Left forelimb (tissue), 1 donor: Measurements from ENCODE around the gene AIPL1.
"Not testable (repeated sequence)": the region's sequence is repeated elsewhere in the genome, so short reads cannot be mapped to it uniquely, and the experiment has no call there.

ENCODE experiments used
- DNase-seq: peaks from one replicate; pipeline ENCODE4 v3.0.0-alpha.2; 2018; ENCODE audit warnings: low spot score

AIPL1 gene

GRCh38 chr17:6435051-6435450 lies at the start of gene AIPL1:
Gene AIPL1 (minus strand): TSS chr17:6435121. CDS start chr17:6435104, 17 bp downstream.
- no peak for DNase-seq

GRCh38 chr17:6483507-6483906 lies 48.6 kb upstream of the AIPL1 start:
- no peak for DNase-seq

- DNase-seq, result not testable (repeated sequence)
Observed at GRCh38 chr17:6482796-6483195, 47.9 kb upstream of the AIPL1 start.

- DNase-seq, result no peak
Observed at GRCh38 chr17:6482105-6482455, 47.2 kb upstream of the AIPL1 start.

DNA sequence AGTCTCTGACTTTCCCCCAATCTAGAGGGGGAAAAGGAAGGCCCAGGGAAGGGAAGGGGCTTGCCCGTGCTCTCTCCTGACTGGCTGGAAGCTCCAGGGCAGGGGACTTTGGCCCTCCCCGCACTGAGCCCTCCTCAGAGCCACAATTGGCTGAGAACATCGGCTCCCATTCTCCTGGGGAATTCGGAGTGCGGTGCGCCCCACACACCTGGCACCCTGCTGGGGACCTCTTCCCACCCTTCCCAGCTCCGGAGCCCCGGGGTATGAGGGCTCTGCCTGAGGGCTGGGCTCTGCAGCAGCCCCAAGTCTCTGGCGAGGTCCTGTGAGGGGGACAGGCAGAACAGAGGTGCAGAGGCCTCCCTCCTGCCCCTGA lies 45.4 kb upstream of the AIPL1 start:
- no peak for DNase-seq

DNA sequence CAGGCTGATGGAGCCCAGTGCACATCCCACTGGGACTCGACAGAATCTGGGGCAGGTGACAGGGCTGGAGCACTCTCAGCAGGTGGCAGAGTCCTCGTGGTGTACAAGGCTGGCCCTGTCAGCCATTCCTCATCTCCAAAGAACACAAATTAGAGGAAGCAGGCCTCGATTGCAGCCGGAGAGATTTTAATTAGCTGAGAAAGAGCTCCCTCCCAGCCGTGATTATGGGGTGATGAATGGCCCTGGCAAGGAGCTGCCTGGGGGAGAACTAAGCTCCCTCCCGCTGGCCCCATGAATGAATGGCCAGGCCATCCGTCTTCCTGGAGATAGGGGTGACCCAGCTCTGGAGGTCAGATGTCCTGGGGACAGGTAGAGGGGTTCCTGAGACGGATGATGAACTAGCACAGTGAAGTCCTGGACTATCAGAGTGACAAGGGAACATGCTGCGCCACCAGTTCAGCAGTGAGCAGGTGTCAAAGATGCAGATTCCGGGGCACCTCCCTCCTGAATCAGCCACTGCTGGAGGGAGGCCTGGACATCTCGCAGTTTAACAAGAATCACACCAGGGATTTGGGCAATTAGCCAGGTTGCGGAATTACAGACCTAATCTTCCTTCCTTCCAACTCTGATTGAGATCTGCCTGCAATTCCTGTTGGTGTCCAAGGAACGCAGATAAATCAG lies 44.8 kb upstream of the AIPL1 start:
- no peak for DNase-seq

GRCh38 chr17:6478486-6478885 lies 43.6 kb upstream of the AIPL1 start:
- DNase-seq, result no peak

DNA sequence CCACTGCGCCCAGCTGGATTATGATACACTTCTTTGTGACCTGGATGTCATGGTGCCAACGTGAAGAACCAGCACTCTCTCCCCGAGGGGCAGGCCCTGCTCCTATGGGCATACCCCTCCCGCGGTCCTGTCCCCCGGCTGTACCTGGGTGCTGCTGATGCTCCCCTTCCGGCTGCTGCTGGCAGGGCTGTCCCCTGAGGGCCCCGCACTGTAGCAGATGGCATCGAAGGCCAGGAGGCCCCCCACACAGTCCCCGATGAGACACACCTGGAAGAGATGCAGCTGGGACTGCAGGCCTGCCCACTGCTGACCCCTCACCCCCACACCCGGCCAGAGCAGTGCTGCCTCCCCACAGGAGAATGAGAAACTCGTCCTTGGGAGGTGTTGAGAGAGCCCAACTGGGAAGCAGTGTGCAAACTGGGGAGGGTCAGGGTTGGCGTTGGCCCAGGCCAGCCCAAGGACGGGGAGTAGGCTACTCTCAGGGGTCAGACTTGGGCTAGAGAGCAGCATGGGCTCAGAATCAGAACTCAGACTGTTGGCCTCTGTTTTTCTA lies 43.0 kb upstream of the AIPL1 start:
- DNase-seq, result no peak

- no peak for DNase-seq
Observed at GRCh38 chr17:6476810-6477179, 41.9 kb upstream of the AIPL1 start.

- DNase-seq, result no peak
Observed at GRCh38 chr17:6476076-6476809, 41.3 kb upstream of the AIPL1 start.

GRCh38 chr17:6475411-6475810 lies 40.5 kb upstream of the AIPL1 start:
- DNase-seq, result no peak

DNA sequence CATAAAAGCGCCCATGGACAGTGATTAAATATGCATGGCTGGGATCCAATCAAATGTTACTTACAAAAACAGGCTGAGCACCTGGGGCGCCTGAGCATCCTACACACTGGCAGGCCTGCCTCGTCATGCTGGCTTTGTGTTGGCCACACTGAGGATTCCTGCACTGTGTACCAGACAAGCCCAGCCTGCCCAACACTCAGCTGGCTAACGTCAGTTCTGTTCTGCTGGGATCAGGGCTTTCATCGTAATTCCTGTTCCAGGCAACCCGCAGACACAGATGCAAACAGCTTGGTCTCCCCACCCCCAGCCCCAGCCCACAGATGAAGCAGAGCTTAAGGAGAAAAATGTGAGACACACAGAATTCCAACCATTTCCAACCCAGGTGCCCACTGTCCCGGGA lies 40.0 kb upstream of the AIPL1 start:
- no peak for DNase-seq

- no peak for DNase-seq
Observed at GRCh38 chr17:6474376-6474775, 39.5 kb upstream of the AIPL1 start.

- DNase-seq, result peak; percentile 86
Observed at GRCh38 chr17:6473128-6473767, 38.3 kb upstream of the AIPL1 start.

GRCh38 chr17:6472517-6472916 lies 37.6 kb upstream of the AIPL1 start:
- no peak for DNase-seq

GRCh38 chr17:6471531-6472465 lies 36.9 kb upstream of the AIPL1 start:
- no peak for DNase-seq

- DNase-seq, result no peak
Observed at GRCh38 chr17:6470751-6471521, 36.0 kb upstream of the AIPL1 start.

DNA sequence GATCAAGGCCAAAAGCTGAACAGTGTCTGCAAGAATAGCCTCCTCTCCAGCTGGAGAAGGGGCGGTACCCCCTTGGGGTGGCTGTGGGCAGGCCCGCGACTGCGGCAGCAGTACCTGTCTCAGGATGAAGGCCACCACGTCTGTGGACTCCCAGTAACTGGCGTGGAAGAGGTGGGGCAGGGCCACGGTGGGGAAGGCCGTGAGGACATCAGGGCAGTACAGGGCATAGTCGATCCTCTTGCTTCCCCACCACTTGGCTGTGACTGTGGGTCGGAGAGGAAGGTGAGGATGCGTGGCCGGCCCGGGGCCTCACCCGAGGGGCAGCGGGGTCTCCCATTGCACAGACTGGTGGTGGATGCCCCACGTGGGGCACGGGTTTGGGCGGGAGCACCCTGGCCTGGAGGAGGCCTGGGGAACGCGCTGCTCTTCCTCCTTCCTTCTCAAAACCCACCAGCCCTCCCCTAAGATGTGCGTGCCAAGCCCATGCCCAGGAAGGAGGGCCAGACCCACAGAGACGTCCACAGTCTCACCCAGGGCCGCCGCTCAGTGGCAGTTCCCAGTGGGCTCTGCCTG lies 35.3 kb upstream of the AIPL1 start:
- DNase-seq, result no peak

DNA sequence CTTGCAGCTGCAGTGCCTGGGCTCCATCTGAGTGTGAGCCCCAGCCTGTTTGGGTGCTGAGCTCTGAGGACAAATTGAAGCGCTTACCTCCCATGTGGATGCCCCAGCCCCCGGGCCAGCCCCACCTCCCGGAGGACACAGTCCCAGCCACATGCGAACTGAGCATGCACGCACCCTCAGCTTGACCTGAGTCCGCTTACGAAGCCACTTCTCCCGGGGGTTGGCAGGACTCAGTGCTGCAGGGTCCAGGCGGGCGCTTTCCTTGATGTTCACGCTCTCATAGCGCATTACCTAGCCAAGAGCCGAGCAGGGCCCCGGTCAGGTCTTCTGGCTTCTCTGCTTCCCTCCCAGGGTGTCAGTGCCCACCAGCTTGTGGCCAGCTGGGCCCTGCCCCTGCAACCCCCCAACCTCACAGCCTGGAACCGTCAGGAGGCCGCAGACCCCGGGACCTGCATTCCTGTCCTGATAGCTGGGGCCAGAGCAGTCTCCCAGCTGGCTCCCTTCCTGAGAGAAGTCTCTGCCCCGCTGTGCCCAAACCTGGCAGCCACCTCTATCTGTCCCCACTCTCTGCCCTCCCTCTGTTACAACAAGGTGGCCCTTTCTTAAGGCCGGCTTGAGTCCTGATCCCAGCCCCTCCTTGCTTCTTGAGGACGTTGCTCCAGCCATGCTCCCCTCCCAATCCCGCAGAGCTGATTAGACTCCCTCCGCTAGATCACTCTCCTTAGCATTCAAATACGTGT lies 33.3 kb upstream of the AIPL1 start:
- DNase-seq, result no peak

GRCh38 chr17:6467567-6467966 lies 32.6 kb upstream of the AIPL1 start:
- no peak for DNase-seq
